ENCODE results near the gene PIGS. TPM values are rescaled to one million over a fixed set of nuclear protein-coding genes. Genes with fewer than 3 reads are reported as not detected.

Gene PIGS
- total and polyA plus RNA-seq, 9 of the 15 experiments (the other 6 are each of a cell fraction or from before 2014, with no cell fraction given) = 47.5 to 138 (median 57.6) TPM

DNA sequence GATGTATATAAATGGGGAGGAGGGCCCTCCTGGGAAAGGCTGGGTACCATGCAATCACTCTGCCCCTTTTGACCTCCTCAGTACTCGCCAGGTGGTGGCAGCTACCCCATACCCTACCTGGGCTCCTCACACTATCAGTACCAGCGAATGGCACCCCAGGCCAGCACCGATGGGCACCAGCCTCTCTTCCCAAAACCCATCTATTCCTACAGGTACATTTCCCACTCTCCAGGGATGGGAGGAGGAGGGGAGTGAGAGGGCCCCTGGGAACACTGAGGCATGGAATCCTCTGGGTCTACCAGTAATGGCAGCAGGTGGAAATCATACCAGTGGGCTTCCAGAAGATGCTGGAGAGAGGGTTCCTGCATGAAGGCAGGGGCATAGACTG, 42.3 kb downstream of the PIGS start:
- H3K4me2 ChIP-seq (ENCODE audit: insufficient read depth, low read length) = no peak overlapping the region
- POLR2A ChIA-PET = interaction anchor here (0.7 to 1.3 kb wide), 3 partner anchors 9 to 17 kb away, joined by 3 to 5 read pairs (median 3); no protein-coding TSS in a partner anchor
- peaks cover 8% of the 10 kb centered on the region for H3K9me3 ChIP-seq (replicated peaks; ENCODE audit: control insufficient read depth, insufficient read depth, low read depth, low read length)
- no peak overlapping the region for H3K4me3 ChIP-seq
- ATAC-seq (no peak), DNase-seq (ENCODE audit: extremely low read depth in 1 of 4, low spot score in 3 of 4) (no peak), FAIRE-seq (no peak)
- TF ChIP-seq, protein P1, sequence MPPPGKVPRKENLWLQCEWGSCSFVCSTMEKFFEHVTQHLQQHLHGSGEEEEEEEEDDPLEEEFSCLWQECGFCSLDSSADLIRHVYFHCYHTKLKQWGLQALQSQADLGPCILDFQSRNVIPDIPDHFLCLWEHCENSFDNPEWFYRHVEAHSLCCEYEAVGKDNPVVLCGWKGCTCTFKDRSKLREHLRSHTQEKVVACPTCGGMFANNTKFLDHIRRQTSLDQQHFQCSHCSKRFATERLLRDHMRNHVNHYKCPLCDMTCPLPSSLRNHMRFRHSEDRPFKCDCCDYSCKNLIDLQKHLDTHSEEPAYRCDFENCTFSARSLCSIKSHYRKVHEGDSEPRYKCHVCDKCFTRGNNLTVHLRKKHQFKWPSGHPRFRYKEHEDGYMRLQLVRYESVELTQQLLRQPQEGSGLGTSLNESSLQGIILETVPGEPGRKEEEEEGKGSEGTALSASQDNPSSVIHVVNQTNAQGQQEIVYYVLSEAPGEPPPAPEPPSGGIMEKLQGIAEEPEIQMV (tag; conservative IDR thresholded peaks at IDR 0.05; ENCODE audit: low read depth) = no peak
- WGBS (ENCODE audit: insufficient coverage, low coverage, missing lambda C conversion rate) = 3% methylated on average over 3 of the region's 3 CpGs
- H4K20me1 ChIP-seq (replicated peaks; ENCODE audit: control insufficient read depth, insufficient read depth, low read length) = 0 out of 2 replicates have a peak, but pooled peaks cover 5% of the 10 kb centered on the region
- no peaks in the 10 kb centered on the region for H3K9me1 ChIP-seq (ENCODE audit: control insufficient read depth, insufficient read depth, low read length)
- in situ Hi-C loops (cut with MboI) = no loop called here
- no peak overlapping the region for H2AFZ ChIP-seq (ENCODE audit: low read depth, low read length)
- no peaks in the 10 kb centered on the region for H3K79me2 ChIP-seq (ENCODE audit: control insufficient read depth, insufficient read depth, low read length)
- peaks cover 29 to 45% of the 10 kb centered on the region in 2 experiments; a peak in 4 of 5 replicates for H3K4me1 ChIP-seq (replicated peaks in 1 of 2; ENCODE audit: control insufficient read depth in 2 of 2, insufficient read depth in 2 of 2, low read length in 2 of 2)
- BruUV-seq (replicated peaks) = no TSS peak
- no peak overlapping the region for H3K27ac ChIP-seq (ENCODE audit: extremely low read depth, low read depth, low read length)
- no peak overlapping the region for H3K9ac ChIP-seq (ENCODE audit: insufficient read depth in 1 of 2, low read depth in 2 of 2, low read length in 2 of 2)
- peaks cover 5 to 16% of the 10 kb centered on the region in 2 experiments; a peak in 2 of 5 replicates for H3K27me3 ChIP-seq (ENCODE audit: control insufficient read depth in 2 of 2, insufficient read depth in 2 of 2, low read length in 2 of 2)
- CTCF ChIA-PET (ENCODE audit: low intra/inter-chr PET ratio) = no interaction called here
- H3K36me3 ChIP-seq (ENCODE audit: control insufficient read depth, insufficient read depth, low read length) = no peaks in the 10 kb centered on the region
- intact Hi-C loops (cut with micrococcal nuclease) = no loop called here

DNA sequence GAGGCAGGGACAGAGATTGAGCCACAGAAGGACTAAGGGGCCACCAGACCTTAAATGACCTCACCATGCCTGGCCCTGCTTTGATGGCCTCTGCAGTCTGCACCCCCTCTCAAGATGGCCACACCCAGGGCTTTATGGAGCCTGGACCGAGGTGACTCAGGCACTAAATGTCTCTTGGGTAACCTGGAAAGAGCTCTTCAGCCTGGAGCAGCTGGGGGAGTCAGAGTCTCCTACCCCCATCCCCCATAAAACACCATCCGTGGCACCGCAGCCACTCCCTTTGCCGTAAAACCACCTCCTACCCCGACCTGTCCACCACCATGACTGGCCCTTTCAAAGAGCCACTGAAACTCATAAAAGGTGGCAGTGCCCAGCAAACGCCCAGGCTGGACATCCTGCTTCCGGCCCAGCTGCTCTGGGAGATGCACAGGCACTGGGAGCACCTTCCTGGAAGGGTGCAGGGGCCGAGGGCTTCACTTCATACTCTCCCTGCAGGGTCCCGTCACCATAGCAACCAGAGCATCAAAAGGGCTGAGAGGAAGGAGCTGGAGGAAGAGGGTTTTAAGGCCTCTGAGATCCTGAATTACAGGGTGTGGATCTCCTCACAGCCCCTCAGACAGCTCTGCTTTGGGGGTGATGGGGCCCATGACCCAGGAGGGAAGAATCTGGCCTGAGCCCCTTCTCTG, 42.9 kb downstream of the PIGS start:
- peak; percentile 52 to 71 (median 65) for DNase-seq (ENCODE audit: extremely low read depth in 1 of 4, low spot score in 3 of 4)
- Histone ChIP-seq H3K4me2 (ENCODE audit: insufficient read depth, low read length) (peak overlapping the region; percentile 27; the same call in 1 of the 2 replicates), H2AFZ (ENCODE audit: low read depth, low read length) (no peak overlapping the region), H3K36me3 (ENCODE audit: control insufficient read depth, insufficient read depth, low read length) (no peaks in the 10 kb centered on the region), H3K9ac (ENCODE audit: insufficient read depth in 1 of 2, low read depth in 2 of 2, low read length in 2 of 2) (peak overlapping the region in 1 of 2 experiments; percentile 33; a peak in 1 of 4 replicates), H3K9me3 (replicated peaks; ENCODE audit: control insufficient read depth, insufficient read depth, low read depth, low read length) (peaks cover 8% of the 10 kb centered on the region), H3K27me3 (ENCODE audit: control insufficient read depth in 2 of 2, insufficient read depth in 2 of 2, low read length in 2 of 2) (peaks cover 5 to 11% of the 10 kb centered on the region in 2 experiments; a peak in 2 of 5 replicates), H3K4me1 (replicated peaks in 1 of 2; ENCODE audit: control insufficient read depth in 2 of 2, insufficient read depth in 2 of 2, low read length in 2 of 2) (peaks cover 29 to 49% of the 10 kb centered on the region in 2 experiments; a peak in 4 of 5 replicates), H4K20me1 (replicated peaks; ENCODE audit: control insufficient read depth, insufficient read depth, low read length) (no peaks in the 10 kb centered on the region), H3K9me1 (ENCODE audit: control insufficient read depth, insufficient read depth, low read length) (no peaks in the 10 kb centered on the region), H3K4me3 (no peak overlapping the region), H3K27ac (ENCODE audit: extremely low read depth, low read depth, low read length) (no peak overlapping the region), H3K79me2 (ENCODE audit: control insufficient read depth, insufficient read depth, low read length) (no peaks in the 10 kb centered on the region)
- in situ Hi-C loops (cut with MboI) = no loop called here
- BruUV-seq (replicated peaks) = no TSS peak
- peak; percentile 62 for FAIRE-seq
- peak; percentile 66 for ATAC-seq
- ChIA-PET CTCF (ENCODE audit: low intra/inter-chr PET ratio) (no interaction called here), POLR2A (interaction anchor here (0.7 to 1.3 kb wide), 3 partner anchors 9 to 17 kb away, joined by 3 to 5 read pairs (median 3); no protein-coding TSS in a partner anchor)
- 9% methylated on average over 9 of the region's 9 CpGs for WGBS (ENCODE audit: insufficient coverage, low coverage, missing lambda C conversion rate)
- intact Hi-C loops (cut with micrococcal nuclease) = no loop called here
- TF ChIP-seq SMARCB1 (IDR thresholded peaks at IDR 0.05; ENCODE audit: insufficient read length, low read depth) (no peak), SMARCC2 (IDR thresholded peaks at IDR 0.05; ENCODE audit: low read depth) (no peak), CBFA2T3 (IDR thresholded peaks at IDR 0.05) (peak; percentile 13; the same call in 1 of the 2 replicates), PHF8 (IDR thresholded peaks at IDR 0.05; ENCODE audit: borderline replicate concordance, low read length) (no peak), SP2 (IDR thresholded peaks at IDR 0.05; ENCODE audit: extremely low read depth, low read depth, low read length, poor library complexity, severe bottlenecking) (no peak), YY1 (IDR thresholded peaks at IDR 0.05; ENCODE audit: borderline replicate concordance in 1 of 3, control insufficient read depth in 1 of 3, extremely low read depth in 1 of 3, insufficient read depth in 3 of 3, insufficient read length in 1 of 3, insufficient replicate concordance in 2 of 3, low read depth in 1 of 3, low read length in 2 of 3) (peak in 1 of 3 experiments; percentile 65)
- TF ChIP-seq, protein P2, sequence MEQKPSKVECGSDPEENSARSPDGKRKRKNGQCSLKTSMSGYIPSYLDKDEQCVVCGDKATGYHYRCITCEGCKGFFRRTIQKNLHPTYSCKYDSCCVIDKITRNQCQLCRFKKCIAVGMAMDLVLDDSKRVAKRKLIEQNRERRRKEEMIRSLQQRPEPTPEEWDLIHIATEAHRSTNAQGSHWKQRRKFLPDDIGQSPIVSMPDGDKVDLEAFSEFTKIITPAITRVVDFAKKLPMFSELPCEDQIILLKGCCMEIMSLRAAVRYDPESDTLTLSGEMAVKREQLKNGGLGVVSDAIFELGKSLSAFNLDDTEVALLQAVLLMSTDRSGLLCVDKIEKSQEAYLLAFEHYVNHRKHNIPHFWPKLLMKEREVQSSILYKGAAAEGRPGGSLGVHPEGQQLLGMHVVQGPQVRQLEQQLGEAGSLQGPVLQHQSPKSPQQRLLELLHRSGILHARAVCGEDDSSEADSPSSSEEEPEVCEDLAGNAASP (IDR thresholded peaks at IDR 0.05) = 0 out of 2 replicates have a peak, but pooled peaks have one; percentile 46
- TF ChIP-seq, protein P3, sequence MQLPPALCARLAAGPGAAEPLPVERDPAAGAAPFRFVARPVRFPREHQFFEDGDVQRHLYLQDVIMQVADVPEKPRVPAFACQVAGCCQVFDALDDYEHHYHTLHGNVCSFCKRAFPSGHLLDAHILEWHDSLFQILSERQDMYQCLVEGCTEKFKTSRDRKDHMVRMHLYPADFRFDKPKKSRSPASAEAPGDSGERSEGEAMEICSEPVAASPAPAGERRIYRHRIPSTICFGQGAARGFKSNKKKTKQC (CRISPR knock-in tag; IDR thresholded peaks at IDR 0.05) = no peak
